MM.1S (cell line): ENCODE data around the gene EPG5.

Experiments used
- EZH2 ChIP-seq: fragments of 300-600 bp; sonication (generic); optimal IDR thresholded peaks from 2 replicates; pipeline ENCODE3; 2017; ENCODE audit warnings: low read depth, mild to moderate bottlenecking, antibody characterized with exemption, low read length, mixed read lengths
- EZH2phosphoT487 ChIP-seq: fragments of 300-600 bp; sonication (generic); IDR thresholded peaks from 2 replicates; pipeline ENCODE4 v1.6.1; 2018; ENCODE audit warnings: antibody characterized with exemption, low read length
- TF ChIP-seq, protein P1 (sequence below): fragments of 300-600 bp; sonication (generic); IDR thresholded peaks from 2 replicates; pipeline ENCODE4 v1.5.1; 2016; ENCODE audit warnings: antibody characterized with exemption, low read length, mixed read lengths

DNA sequence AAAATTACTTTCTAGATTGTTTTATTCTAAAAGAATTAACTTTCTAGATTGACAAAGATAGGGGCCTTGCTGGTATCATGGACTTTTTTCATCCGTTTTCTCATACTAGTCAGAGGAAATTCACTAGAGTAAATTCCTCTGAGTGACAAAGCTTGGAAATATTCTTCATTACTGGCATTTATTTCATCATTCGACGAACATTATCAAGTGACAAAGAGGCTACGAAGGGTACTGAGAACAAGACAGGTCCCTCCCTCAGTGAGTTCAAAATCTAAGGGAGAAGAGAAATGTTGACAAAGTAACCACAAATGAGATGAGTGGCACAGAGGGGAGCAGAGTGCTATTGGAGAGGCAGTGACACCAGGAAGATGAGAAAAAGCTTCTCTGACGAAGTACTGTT is 4.3 kb downstream of the EPG5 start:
- TF ChIP-seq EZH2 (no peak), EZH2phosphoT487 (no peak)
- TF ChIP-seq, protein P1, sequence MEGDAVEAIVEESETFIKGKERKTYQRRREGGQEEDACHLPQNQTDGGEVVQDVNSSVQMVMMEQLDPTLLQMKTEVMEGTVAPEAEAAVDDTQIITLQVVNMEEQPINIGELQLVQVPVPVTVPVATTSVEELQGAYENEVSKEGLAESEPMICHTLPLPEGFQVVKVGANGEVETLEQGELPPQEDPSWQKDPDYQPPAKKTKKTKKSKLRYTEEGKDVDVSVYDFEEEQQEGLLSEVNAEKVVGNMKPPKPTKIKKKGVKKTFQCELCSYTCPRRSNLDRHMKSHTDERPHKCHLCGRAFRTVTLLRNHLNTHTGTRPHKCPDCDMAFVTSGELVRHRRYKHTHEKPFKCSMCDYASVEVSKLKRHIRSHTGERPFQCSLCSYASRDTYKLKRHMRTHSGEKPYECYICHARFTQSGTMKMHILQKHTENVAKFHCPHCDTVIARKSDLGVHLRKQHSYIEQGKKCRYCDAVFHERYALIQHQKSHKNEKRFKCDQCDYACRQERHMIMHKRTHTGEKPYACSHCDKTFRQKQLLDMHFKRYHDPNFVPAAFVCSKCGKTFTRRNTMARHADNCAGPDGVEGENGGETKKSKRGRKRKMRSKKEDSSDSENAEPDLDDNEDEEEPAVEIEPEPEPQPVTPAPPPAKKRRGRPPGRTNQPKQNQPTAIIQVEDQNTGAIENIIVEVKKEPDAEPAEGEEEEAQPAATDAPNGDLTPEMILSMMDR: no peak
